Upper lobe of right lung (tissue), 1 donor: ENCODE data around the gene CORIN. TPM values are rescaled to one million over a fixed set of nuclear protein-coding genes. Genes with fewer than 3 reads are reported as not detected.
A peak's percentile ranks its signal among the peaks of the same experiment; 100 is the strongest.

Experiments used
- ATAC-seq: fragments of 200-7000 bp; cut with Tn5 transposase; one replicate; pipeline ENCODE4 v1.9.1; 2020; ENCODE audit warnings: mild to moderate bottlenecking, moderate library complexity
- DNase-seq: peaks from one replicate; pipeline ENCODE4 v3.0.0-alpha.2; 2020
- H3K27ac ChIP-seq: fragments of 200-600 bp; one replicate; pipeline ENCODE4 v1.8.0; 2022
- H3K27me3 ChIP-seq: fragments of 200-600 bp; one replicate; pipeline ENCODE4 v1.8.0; 2022; ENCODE audit warnings: mild to moderate bottlenecking
- H3K36me3 ChIP-seq: fragments of 200-600 bp; one replicate; pipeline ENCODE4 v1.8.0; 2022
- H3K4me1 ChIP-seq: fragments of 200-600 bp; one replicate; pipeline ENCODE4 v1.8.0; 2022
- H3K4me3 ChIP-seq: fragments of 200-600 bp; one replicate; pipeline ENCODE4 v1.8.0; 2022; ENCODE audit warnings: mild to moderate bottlenecking
- H3K9me3 ChIP-seq: fragments of 200-600 bp; one replicate; pipeline ENCODE4 v1.8.0; 2022
- intact Hi-C: fragments of 100-400 bp; cut with DNase I; formaldehyde crosslinking; loops from one replicate; pipeline ENCODE4 v1.11.0; 2022
- total RNA-seq: library from RNA; stranded (reverse); fragmentation: NEBNext Ultra II Directional; extraction: Animal tissue kit (Norgen Biotek cat#: 25700); gene quantifications from one replicate; pipeline ENCODE4 v1.2.1, GENCODE V29; 2021
- TF ChIP-seq, protein P1 (sequence below): fragments of 200-600 bp; IDR thresholded peaks from one replicate; pipeline ENCODE4 v1.8.0; 2022; ENCODE audit warnings: antibody characterized with exemption
- donor health status: DM: no; HTN: yes; CAD: no; lungs with severe emphysema.

The CORIN gene
- total RNA-seq, 1 donor from 2014 or later = 3.7 TPM

DNA sequence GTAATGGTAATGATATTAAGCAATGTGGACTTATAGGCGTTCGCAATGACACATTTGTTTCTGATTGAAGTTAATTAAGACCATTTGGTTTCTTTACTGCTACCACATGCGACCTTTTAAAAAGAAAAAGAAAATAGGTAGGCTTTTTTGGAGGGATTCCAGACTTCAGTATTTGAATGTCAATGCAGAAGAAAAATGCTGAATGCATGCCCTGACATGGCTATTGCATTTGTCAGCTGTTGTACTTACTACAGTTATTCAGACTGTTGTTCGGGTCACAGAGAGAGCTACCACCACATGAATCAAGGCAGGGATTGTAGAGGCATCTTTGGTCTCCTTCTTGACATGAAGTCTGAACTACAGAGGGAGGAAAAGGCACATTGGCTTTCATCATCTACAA, 163.7 kb downstream of the CORIN start:
- ATAC-seq (no peak), DNase-seq (no peak)
- Histone ChIP-seq H3K27ac (no peak overlapping the region), H3K36me3 (no peaks in the 10 kb centered on the region), H3K27me3 (no peaks in the 10 kb centered on the region), H3K4me3 (no peak overlapping the region), H3K4me1 (no peaks in the 10 kb centered on the region), H3K9me3 (no peaks in the 10 kb centered on the region)
- intact Hi-C loops = no loop called here
- TF ChIP-seq, protein P1, sequence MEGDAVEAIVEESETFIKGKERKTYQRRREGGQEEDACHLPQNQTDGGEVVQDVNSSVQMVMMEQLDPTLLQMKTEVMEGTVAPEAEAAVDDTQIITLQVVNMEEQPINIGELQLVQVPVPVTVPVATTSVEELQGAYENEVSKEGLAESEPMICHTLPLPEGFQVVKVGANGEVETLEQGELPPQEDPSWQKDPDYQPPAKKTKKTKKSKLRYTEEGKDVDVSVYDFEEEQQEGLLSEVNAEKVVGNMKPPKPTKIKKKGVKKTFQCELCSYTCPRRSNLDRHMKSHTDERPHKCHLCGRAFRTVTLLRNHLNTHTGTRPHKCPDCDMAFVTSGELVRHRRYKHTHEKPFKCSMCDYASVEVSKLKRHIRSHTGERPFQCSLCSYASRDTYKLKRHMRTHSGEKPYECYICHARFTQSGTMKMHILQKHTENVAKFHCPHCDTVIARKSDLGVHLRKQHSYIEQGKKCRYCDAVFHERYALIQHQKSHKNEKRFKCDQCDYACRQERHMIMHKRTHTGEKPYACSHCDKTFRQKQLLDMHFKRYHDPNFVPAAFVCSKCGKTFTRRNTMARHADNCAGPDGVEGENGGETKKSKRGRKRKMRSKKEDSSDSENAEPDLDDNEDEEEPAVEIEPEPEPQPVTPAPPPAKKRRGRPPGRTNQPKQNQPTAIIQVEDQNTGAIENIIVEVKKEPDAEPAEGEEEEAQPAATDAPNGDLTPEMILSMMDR = no peak

DNA sequence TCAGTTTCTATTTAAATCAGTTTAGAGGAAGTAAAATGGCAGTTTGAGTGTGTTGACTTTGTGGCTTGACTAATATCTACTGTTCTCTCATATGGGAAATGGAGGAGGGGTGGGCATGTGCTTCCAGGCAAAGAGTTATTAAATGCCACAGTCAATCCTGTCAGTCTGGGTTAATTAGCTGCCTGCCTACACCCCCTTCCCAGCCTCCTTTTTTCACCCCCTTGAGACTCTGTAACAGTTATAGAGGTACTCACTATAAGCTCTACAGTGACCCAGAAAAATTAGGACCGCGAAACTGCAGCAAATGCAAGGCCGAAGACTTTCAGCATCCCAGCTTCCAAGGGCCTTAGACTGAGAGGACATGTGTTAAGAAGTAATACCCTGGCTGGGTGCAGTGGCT, 165.2 kb downstream of the CORIN start:
- intact Hi-C loops = no loop called here
- H3K27ac ChIP-seq = no peak overlapping the region
- ATAC-seq (no peak), DNase-seq (no peak)
- no peaks in the 10 kb centered on the region for H3K4me1 ChIP-seq
- TF ChIP-seq, protein P1 = no peak
- no peaks in the 10 kb centered on the region for H3K36me3 ChIP-seq
- no peaks in the 10 kb centered on the region for H3K9me3 ChIP-seq
- no peak overlapping the region for H3K4me3 ChIP-seq
- H3K27me3 ChIP-seq = peaks cover 7% of the 10 kb centered on the region

DNA sequence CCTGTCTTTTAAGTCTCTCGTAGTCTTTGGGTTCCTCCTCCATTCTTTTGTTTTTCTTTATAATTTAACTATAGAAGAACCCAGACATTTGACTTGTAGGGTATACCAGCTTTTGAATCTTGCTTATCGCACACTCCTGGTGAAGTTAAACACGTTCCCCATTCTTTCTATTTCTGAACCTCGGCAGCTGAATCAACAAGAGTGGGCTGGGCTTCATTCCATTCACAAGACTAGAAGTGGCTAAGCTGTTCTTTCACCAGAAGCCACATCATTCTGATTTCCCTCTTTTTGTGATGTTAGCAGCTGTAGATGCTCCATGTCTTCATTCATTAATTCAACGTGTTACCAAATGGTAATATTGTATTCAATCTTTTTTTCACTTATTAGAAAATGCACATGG, 167.9 kb downstream of the CORIN start:
- H3K36me3 ChIP-seq = no peaks in the 10 kb centered on the region
- TF ChIP-seq, protein P1 = no peak
- intact Hi-C loops = no loop called here
- no peaks in the 10 kb centered on the region for H3K4me1 ChIP-seq
- no peak overlapping the region for H3K27ac ChIP-seq
- H3K27me3 ChIP-seq = peaks cover 7% of the 10 kb centered on the region
- no peak for ATAC-seq
- H3K4me3 ChIP-seq = no peak overlapping the region
- H3K9me3 ChIP-seq = no peaks in the 10 kb centered on the region
- DNase-seq = no peak

DNA sequence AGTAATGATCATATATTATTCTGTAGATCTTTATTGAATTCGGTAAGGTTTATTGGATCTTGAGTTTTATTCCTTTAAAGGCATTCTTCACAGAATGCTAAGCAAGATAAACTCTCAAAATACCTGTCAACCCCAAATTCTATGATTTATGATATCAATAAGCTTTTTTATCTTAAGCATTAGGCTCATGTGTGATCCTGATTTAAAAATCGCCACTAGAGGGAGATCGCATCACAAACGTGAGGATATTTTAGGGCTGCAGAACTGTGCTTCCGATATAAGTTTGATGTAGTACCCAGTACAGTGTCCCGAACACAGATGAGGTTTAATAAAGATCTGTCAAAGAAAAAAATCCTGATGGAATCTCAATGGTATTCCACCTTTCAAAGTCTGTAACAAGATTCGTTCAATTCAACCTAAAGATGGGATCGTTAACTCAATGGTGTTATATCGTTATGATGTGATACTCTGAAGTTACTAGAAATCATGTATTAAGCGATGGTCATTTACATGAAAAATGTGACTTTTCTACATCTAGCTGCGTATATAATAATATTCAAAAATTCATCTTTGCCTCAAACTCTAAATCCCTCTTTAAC, 169.0 kb downstream of the CORIN start:
- no peak for DNase-seq
- Histone ChIP-seq H3K4me1 (no peaks in the 10 kb centered on the region), H3K4me3 (no peak overlapping the region), H3K27ac (no peak overlapping the region), H3K36me3 (no peaks in the 10 kb centered on the region), H3K9me3 (no peaks in the 10 kb centered on the region), H3K27me3 (peaks cover 7% of the 10 kb centered on the region)
- peak; percentile 77 for ATAC-seq
- TF ChIP-seq, protein P1 = peak; percentile 74
- intact Hi-C loops = no loop called here

DNA sequence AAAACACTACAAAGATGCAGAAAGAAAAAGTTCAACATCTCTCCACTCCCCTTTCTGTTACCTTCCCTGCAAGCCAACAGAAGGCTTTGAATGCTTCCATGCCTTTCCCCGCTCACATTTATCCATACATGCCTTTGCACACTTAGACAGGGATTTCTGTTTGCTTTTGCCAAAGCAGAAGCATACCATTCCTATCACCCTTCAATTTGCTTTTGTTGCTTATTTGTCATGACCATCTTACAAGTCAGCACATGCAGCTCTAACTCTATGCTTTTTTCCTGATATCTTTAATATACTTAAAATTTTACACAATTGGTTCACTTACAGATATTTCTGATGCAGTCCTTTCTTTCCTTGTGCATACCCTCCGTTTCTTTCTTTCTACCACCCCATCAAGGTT, 169.6 kb downstream of the CORIN start:
- no peak overlapping the region for H3K27ac ChIP-seq
- DNase-seq (no peak), ATAC-seq (no peak)
- TF ChIP-seq, protein P1 = no peak
- intact Hi-C loops = no loop called here
- peaks cover 7% of the 10 kb centered on the region for H3K27me3 ChIP-seq
- H3K9me3 ChIP-seq = no peaks in the 10 kb centered on the region
- H3K4me1 ChIP-seq = no peaks in the 10 kb centered on the region
- H3K4me3 ChIP-seq = no peak overlapping the region
- no peaks in the 10 kb centered on the region for H3K36me3 ChIP-seq

DNA sequence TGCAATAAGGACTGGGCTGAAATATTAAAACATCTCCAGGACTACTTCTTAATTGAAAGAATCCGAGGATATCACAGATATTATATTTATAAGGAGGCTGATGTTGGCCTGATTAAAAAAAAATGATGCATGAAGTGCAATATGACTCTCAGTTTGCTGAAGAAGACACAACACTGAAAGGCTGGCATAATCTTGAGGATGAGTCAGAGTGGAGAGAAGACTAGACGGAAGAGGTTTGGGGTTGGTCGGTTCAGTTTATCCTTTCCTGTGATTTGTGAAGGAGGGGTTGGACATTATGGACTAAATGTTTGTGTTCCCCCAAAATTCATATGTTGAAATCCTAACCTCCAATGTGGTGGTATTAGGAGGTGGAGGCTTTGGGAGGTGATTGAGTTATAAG, 170.3 kb downstream of the CORIN start:
- DNase-seq (no peak), ATAC-seq (no peak)

More for the DNA sequence above, 170.3 kb downstream of the CORIN start:
- no peaks in the 10 kb centered on the region for H3K9me3 ChIP-seq
- peaks cover 7% of the 10 kb centered on the region for H3K27me3 ChIP-seq
- H3K4me1 ChIP-seq = no peaks in the 10 kb centered on the region
- no peak overlapping the region for H3K27ac ChIP-seq
- TF ChIP-seq, protein P1 = no peak
- H3K4me3 ChIP-seq = no peak overlapping the region
- intact Hi-C loops = no loop called here
- no peaks in the 10 kb centered on the region for H3K36me3 ChIP-seq
